GM12878 (cell line): ENCODE results near the gene TPSB2. TPM values are rescaled to one million over a fixed set of nuclear protein-coding genes. Genes with fewer than 3 reads are reported as not detected.

Source experiments
- ATAC-seq: fragments of 200-7000 bp; cut with Tn5 transposase; 3 replicates; pipeline ENCODE4 v1.9.1; 2020; ENCODE audit warnings: mild to moderate bottlenecking, moderate library complexity
- BruUV-seq: library from RNA; stranded (reverse); fragments of 400-500 nt; replicated peaks from 2 replicates; lab custom pipeline; 2021; lab: Mats Ljungman, UMichigan
- CTCF ChIA-PET: fragments of 300-600 bp; sonication (Branson Sonifier 250); formaldehyde crosslinking; extraction: SDS; loops from one replicate; lab custom pipeline; 2021; ENCODE audit warnings: inconsistent platforms; lab: Yijun Ruan, JAX
- POLR2A ChIA-PET: fragments of 350-600 bp; formaldehyde crosslinking; extraction: SDS; loops from one replicate; lab custom pipeline; 2021; ENCODE audit warnings: inconsistent platforms; lab: Charles Lee
- RAD21 ChIA-PET: fragments of 300-600 bp; sonication (Branson Sonifier 250); formaldehyde crosslinking; loops from one replicate; lab custom pipeline; 2023; ENCODE audit warnings: antibody characterized with exemption; ENCODE audit not compliant: unreplicated experiment; lab: Charles Lee
- SMC1A ChIA-PET: fragments of 300-600 bp; sonication (Branson Sonifier 250); formaldehyde crosslinking; loops from one replicate; lab custom pipeline; 2023; ENCODE audit not compliant: unreplicated experiment, uncharacterized antibody; lab: Charles Lee
- DNase-seq: peaks from one replicate; pipeline ENCODE4 v3.0.0-alpha.2; 2011; ENCODE audit warnings: low read depth, low spot score
- FAIRE-seq: peaks from 3 replicates; lab custom pipeline; 2011; peaks lifted over from hg19 to GRCh38; lab: Jason Lieb, UNC
- H2AFZ ChIP-seq: 2 replicates; pipeline ENCODE4 v1.6.0; 2011; ENCODE audit warnings: low read depth, low read length, control low read depth; ENCODE audit not compliant: control insufficient read depth
- H3K27ac ChIP-seq: 2 replicates; pipeline ENCODE4 v1.5.1; 2011; ENCODE audit warnings: control low read depth; ENCODE audit not compliant: control insufficient read depth, insufficient read depth
- H3K27me3 ChIP-seq, 2 experiments: replicated peaks in 1 of 2; 2 replicates each; pipeline versions ENCODE4 v1.6.0 to v1.6.1; 2011; ENCODE audit warnings: low read length in 1 of 2; ENCODE audit not compliant: control insufficient read depth in 2 of 2, insufficient read depth in 2 of 2
- H3K36me3 ChIP-seq, 2 experiments: 2 replicates each; pipeline ENCODE4 v1.5.1; 2011; ENCODE audit warnings: low read length in 1 of 2; ENCODE audit not compliant: control insufficient read depth in 2 of 2, insufficient read depth in 2 of 2
- H3K4me1 ChIP-seq: 2 replicates; pipeline ENCODE4 v1.6.1; 2011; ENCODE audit warnings: mild to moderate bottlenecking, low read length, moderate library complexity, mixed read lengths; ENCODE audit not compliant: control insufficient read depth, insufficient read depth
- H3K4me2 ChIP-seq: 2 replicates; pipeline ENCODE4 v1.6.0; 2011; ENCODE audit warnings: control low read depth; ENCODE audit not compliant: control insufficient read depth, insufficient read depth
- H3K4me3 ChIP-seq: fragments of 200-600 bp; sonication (generic); 2 replicates; pipeline ENCODE4 v1.5.1; 2016
- H3K79me2 ChIP-seq: 2 replicates; pipeline ENCODE4 v1.6.0; 2011; ENCODE audit warnings: low read length; ENCODE audit not compliant: control insufficient read depth, insufficient read depth
- H3K9ac ChIP-seq: 2 replicates; pipeline ENCODE4 v1.8.0; 2011; ENCODE audit warnings: low read length, control low read depth, mixed read lengths; ENCODE audit not compliant: control insufficient read depth, insufficient read depth
- H3K9me3 ChIP-seq: replicated peaks from 3 replicates; pipeline ENCODE4 v1.5.1; 2011; ENCODE audit warnings: mild to moderate bottlenecking, low read length; ENCODE audit not compliant: control insufficient read depth, insufficient read depth
- H4K20me1 ChIP-seq: 2 replicates; pipeline ENCODE4 v1.6.0; 2011; ENCODE audit not compliant: control insufficient read depth, insufficient read depth
- GABPA ChIP-seq: IDR thresholded peaks from 2 replicates; pipeline ENCODE4 v1.6.1; 2014; ENCODE audit warnings: antibody characterized with exemption, low read depth, mild to moderate bottlenecking, inconsistent platforms
- HDGF ChIP-seq: fragments of 450-650 bp; IDR thresholded peaks from 2 replicates; pipeline ENCODE4 v1.6.1; 2016; ENCODE audit warnings: antibody characterized with exemption
- IKZF1 ChIP-seq: fragments of 450-650 bp; conservative IDR thresholded peaks from 2 replicates; pipeline ENCODE4 v1.6.1; 2017; ENCODE audit warnings: antibody characterized with exemption, mild to moderate bottlenecking
- KDM1A ChIP-seq: fragments of 200-600 bp; sonication (generic); IDR thresholded peaks from 2 replicates; pipeline ENCODE4 v1.6.1; 2016; ENCODE audit warnings: borderline replicate concordance
- MTA2 ChIP-seq: fragments of 450-650 bp; IDR thresholded peaks from 2 replicates; pipeline ENCODE4 v1.6.1; 2016; ENCODE audit warnings: low read depth, mild to moderate bottlenecking, moderate library complexity
- PAX8 ChIP-seq: fragments of 450-650 bp; IDR thresholded peaks from 2 replicates; pipeline ENCODE4 v1.6.1; 2017; ENCODE audit warnings: mild to moderate bottlenecking, moderate library complexity
- POLR2A ChIP-seq: IDR thresholded peaks from 2 replicates; pipeline ENCODE4 v1.6.1; 2011; ENCODE audit warnings: low read depth, mild to moderate bottlenecking, low read length
- RAD21 ChIP-seq: IDR thresholded peaks from 2 replicates; pipeline ENCODE4 v1.6.1; 2011; ENCODE audit warnings: mild to moderate bottlenecking, low read depth, low read length, moderate library complexity; ENCODE audit not compliant: insufficient read depth
- RUNX3 ChIP-seq: IDR thresholded peaks from 2 replicates; pipeline ENCODE4 v1.6.1; 2012; ENCODE audit warnings: low read length, inconsistent platforms
- SIX5 ChIP-seq: IDR thresholded peaks from 2 replicates; pipeline ENCODE4 v1.6.1; 2011; ENCODE audit warnings: mild to moderate bottlenecking, low read depth, low read length, moderate library complexity; ENCODE audit not compliant: severe bottlenecking
- SPI1 ChIP-seq: IDR thresholded peaks from 2 replicates; pipeline ENCODE4 v1.6.1; 2011; ENCODE audit warnings: low read depth, mild to moderate bottlenecking, low read length, moderate library complexity, borderline replicate concordance; ENCODE audit not compliant: insufficient read depth
- SREBF1 ChIP-seq: IDR thresholded peaks from 2 replicates; pipeline ENCODE4 v1.6.1; 2012; ENCODE audit warnings: mild to moderate bottlenecking, low read length
- STAT3 ChIP-seq: IDR thresholded peaks from 2 replicates; pipeline ENCODE4 v1.6.1; 2011; ENCODE audit warnings: low read depth, low read length, improper control_type of control experiment
- TAF1 ChIP-seq: IDR thresholded peaks from 2 replicates; pipeline ENCODE4 v1.6.1; 2011; ENCODE audit warnings: mild to moderate bottlenecking, low read depth, low read length, borderline replicate concordance
- YBX1 ChIP-seq: fragments of 450-650 bp; IDR thresholded peaks from 2 replicates; pipeline ENCODE4 v1.6.1; 2016; ENCODE audit warnings: antibody characterized with exemption
- ZNF622 ChIP-seq: fragments of 450-650 bp; IDR thresholded peaks from 2 replicates; pipeline ENCODE4 v1.6.1; 2017; ENCODE audit warnings: mild to moderate bottlenecking, inconsistent platforms
- WGBS: methylation state at CpG from one replicate; pipeline ENCODE4 v1.1.6; 2016; ENCODE audit warnings: low lambda C conversion rate; ENCODE audit not compliant: insufficient replicate concordance, insufficient coverage; ENCODE audit errors: missing lambda C conversion rate; 5-methylcytosine and 5-hydroxymethylcytosine counted together
- in situ Hi-C: fragments of 300-500 bp; cut with MboI; formaldehyde crosslinking; loops from 9 replicates; pipeline ENCODE4 v1.14.3; 2018; ENCODE audit warnings: mixed read lengths
- intact Hi-C: fragments of 100-400 bp; cut with micrococcal nuclease; formaldehyde crosslinking; loops from one replicate; pipeline ENCODE4 v1.14.2; 2022; ENCODE audit not compliant: unreplicated experiment
- polyA plus RNA-seq, 11 experiments: library from polyadenylated mRNA; depleted of rRNA in 4 of 11; unstranded in 6 of 11; stranded (reverse) in 5 of 11; fragments of >200 nt; fragmentation: Nextera tagmentation in 4 of 11; fragmentation: Illumina TruSeq in 1 of 11; extraction: Ambion mirVana in 4 of 11; extraction: Trizol in 1 of 11; gene quantifications; 1 replicate in 1 of 11; 2 replicates in 10 of 11; pipeline versions ENCODE4 v1.2.1 to v1.2.3, GENCODE V29; 2011 to 2016; ENCODE audit warnings: inconsistent platforms in 2 of 11, missing spikeins in 2 of 11, low read depth in 1 of 11
- total RNA-seq, 4 experiments: library from RNA; depleted of rRNA in 3 of 4; stranded (reverse); fragments of >200 nt in 3 of 4; fragmentation: Illumina TruSeq in 1 of 4; extraction: Trizol in 1 of 4; gene quantifications; 2 replicates each; pipeline versions ENCODE4 v1.2.1 to v1.2.3, GENCODE V29; 2013 to 2021
- TF ChIP-seq, protein P1 (sequence below): fragments of 450-650 bp; IDR thresholded peaks from 2 replicates; pipeline ENCODE4 v1.6.1; 2017; ENCODE audit warnings: mild to moderate bottlenecking, moderate library complexity

Gene TPSB2
- total and polyA plus RNA-seq, 10 of the 15 experiments (the other 5 are each of a cell fraction or from before 2014, with no cell fraction given), result not detected

- no peaks in the 10 kb centered on the region for H3K79me2 ChIP-seq
- ATAC-seq, result no peak
- no peak for TF ChIP-seq STAT3
- TF ChIP-seq MTA2, result no peak
- no peak for TF ChIP-seq HDGF
- no peak for TF ChIP-seq PAX8
- no peak for TF ChIP-seq YBX1
- no peak for TF ChIP-seq KDM1A
- TF ChIP-seq TAF1, result no peak
- no peak for TF ChIP-seq POLR2A
- no peak for TF ChIP-seq SREBF1
- TF ChIP-seq, protein P1, sequence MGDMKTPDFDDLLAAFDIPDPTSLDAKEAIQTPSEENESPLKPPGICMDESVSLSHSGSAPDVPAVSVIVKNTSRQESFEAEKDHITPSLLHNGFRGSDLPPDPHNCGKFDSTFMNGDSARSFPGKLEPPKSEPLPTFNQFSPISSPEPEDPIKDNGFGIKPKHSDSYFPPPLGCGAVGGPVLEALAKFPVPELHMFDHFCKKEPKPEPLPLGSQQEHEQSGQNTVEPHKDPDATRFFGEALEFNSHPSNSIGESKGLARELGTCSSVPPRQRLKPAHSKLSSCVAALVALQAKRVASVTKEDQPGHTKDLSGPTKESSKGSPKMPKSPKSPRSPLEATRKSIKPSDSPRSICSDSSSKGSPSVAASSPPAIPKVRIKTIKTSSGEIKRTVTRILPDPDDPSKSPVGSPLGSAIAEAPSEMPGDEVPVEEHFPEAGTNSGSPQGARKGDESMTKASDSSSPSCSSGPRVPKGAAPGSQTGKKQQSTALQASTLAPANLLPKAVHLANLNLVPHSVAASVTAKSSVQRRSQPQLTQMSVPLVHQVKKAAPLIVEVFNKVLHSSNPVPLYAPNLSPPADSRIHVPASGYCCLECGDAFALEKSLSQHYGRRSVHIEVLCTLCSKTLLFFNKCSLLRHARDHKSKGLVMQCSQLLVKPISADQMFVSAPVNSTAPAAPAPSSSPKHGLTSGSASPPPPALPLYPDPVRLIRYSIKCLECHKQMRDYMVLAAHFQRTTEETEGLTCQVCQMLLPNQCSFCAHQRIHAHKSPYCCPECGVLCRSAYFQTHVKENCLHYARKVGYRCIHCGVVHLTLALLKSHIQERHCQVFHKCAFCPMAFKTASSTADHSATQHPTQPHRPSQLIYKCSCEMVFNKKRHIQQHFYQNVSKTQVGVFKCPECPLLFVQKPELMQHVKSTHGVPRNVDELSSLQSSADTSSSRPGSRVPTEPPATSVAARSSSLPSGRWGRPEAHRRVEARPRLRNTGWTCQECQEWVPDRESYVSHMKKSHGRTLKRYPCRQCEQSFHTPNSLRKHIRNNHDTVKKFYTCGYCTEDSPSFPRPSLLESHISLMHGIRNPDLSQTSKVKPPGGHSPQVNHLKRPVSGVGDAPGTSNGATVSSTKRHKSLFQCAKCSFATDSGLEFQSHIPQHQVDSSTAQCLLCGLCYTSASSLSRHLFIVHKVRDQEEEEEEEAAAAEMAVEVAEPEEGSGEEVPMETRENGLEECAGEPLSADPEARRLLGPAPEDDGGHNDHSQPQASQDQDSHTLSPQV, result no peak
- no peak for TF ChIP-seq SIX5
- TF ChIP-seq GABPA, result no peak
- no peak for TF ChIP-seq RUNX3
- TF ChIP-seq RAD21, result no peak
- no peak for TF ChIP-seq SPI1
- no peak for TF ChIP-seq ZNF622
- no peak for TF ChIP-seq IKZF1
- TF ChIP-seq, all 136 proteins: peak for 0
- Histone ChIP-seq H3K4me2 (no peak overlapping the region), H3K9me3 (no peaks in the 10 kb centered on the region; the same call in 2 of the 3 replicates), H3K27me3 (no peaks in the 10 kb centered on the region), H3K9ac (no peak overlapping the region), H2AFZ (no peak overlapping the region), H4K20me1 (no peaks in the 10 kb centered on the region), H3K27ac (no peak overlapping the region), H3K36me3 (no peaks in the 10 kb centered on the region), H3K4me3 (no peak overlapping the region), H3K4me1 (no peaks in the 10 kb centered on the region)
- intact Hi-C loops (no loop called here), in situ Hi-C loops (no loop called here)
- ChIA-PET CTCF (no interaction called here), SMC1A (no interaction called here), POLR2A (no interaction called here), RAD21 (no interaction called here)
- no peak for FAIRE-seq
- no peak for DNase-seq
- WGBS, result 77% methylated on average over 38 of the region's 38 CpGs
- BruUV-seq, result no TSS peak
Measured at GRCh38 chr16:1200014-1200627, 29.9 kb downstream of the TPSB2 start.
